NCI-H1694 (cell line): Measurements from ENCODE around the gene SMG1.
"Not testable (repeated sequence)": the region's sequence is repeated elsewhere in the genome, so short reads cannot be mapped to it uniquely, and the experiment has no call there.

Experiments
- DNase-seq: peaks from one replicate; lab custom pipeline; 2025; lab: John Stamatoyannopoulos, UW

SMG1 gene

GRCh38 chr16:18759598-18760520, 166.3 kb downstream of the SMG1 start:
- peak; percentile 13 for DNase-seq

GRCh38 chr16:18757960-18758660, 168.1 kb downstream of the SMG1 start:
- DNase-seq = not testable (repeated sequence)

- not testable (repeated sequence) for DNase-seq
These were observed 169.6 kb downstream of the SMG1 start for GRCh38 chr16:18756639-18757038.
